Tibial nerve (tissue), 3 donors: ENCODE measurements around the gene ZNF502.

Source experiments
- CTCF ChIP-seq, 5 experiments: fragments of 200-600 bp in 3 of 5; fragments of 450-650 bp in 2 of 5; sonication (generic) in 3 of 5; IDR thresholded peaks; one replicate each; pipeline ENCODE4 v1.5.1; 2016 to 2019; ENCODE audit warnings: antibody characterized with exemption in 5 of 5, mild to moderate bottlenecking in 3 of 5, moderate library complexity in 2 of 5
- POLR2A ChIP-seq, 2 donors: fragments of 450-650 bp; IDR thresholded peaks; one replicate each; pipeline ENCODE4 v1.6.1; 2017; ENCODE audit warnings: antibody characterized with exemption in 2 of 2, mild to moderate bottlenecking in 2 of 2, moderate library complexity in 2 of 2

- TF ChIP-seq POLR2A (IDR thresholded peaks at IDR 0.05) (peak in 1 of 2 donors; percentile 47), CTCF (IDR thresholded peaks at IDR 0.05) (peak in 2 of 5 experiments; percentile 11 to 27)
These were observed 49.1 kb downstream of the ZNF502 start, which contains the start of the genes KIAA1143 and KIF15 for GRCh38 chr3:44761424-44762169.
